HCEC 1CT (cell line): ENCODE measurements around the gene SALL3.

Experiments used
- DNase-seq: peaks from one replicate; pipeline ENCODE4 v3.0.0-alpha.2; 2017

Gene SALL3

DNA sequence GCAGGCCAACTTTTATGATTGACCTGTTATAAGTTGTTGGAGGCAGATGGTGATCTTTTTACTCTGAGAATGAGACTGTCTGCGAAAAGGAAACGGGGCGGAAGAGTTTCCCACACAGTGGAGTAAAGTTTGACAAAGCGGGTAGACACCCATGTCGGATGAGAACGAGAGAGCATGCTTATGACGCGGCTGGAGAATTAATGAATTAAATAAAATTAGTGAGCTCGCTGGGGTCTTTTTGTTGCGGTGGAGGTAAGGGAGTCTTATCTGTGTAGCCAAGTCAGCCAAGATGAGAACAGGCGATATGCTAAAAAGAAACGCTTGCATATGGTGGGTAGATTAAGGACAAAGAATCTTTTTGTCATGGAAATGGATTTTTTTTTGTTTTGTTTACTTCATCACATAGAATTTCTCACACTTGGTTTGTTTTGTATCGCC, 1.8 kb downstream of the SALL3 start:
- no peak for DNase-seq

DNA sequence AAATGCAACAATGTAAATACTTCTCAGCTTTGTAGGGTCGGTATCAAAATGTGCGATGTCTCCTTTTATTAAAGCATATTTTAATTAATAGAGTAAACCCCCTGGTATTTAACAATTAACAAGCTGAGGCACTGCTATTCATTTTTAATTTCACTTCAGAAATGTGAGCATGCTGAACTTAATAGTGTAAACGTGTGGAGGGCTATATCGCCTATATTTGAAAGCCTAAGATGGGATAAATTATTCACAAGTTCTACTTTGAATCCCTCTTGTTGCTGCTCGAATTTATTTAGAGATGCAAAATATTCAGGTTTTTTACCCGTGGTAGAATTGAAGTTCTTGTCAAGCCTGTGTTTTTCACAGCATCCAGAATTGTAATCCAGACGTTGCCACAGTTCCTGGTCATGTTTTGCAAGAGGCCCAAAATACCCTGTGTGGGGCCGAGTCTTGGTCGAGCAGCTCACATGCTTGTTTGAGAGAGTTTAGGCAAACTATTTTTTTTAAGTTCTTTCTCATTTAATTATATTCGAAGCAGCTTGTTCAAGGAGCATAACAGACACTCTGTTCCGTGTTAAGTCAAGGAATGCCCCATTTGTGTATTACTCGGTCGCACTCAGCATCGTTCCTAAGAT, 2.5 kb downstream of the SALL3 start:
- DNase-seq = no peak

DNA sequence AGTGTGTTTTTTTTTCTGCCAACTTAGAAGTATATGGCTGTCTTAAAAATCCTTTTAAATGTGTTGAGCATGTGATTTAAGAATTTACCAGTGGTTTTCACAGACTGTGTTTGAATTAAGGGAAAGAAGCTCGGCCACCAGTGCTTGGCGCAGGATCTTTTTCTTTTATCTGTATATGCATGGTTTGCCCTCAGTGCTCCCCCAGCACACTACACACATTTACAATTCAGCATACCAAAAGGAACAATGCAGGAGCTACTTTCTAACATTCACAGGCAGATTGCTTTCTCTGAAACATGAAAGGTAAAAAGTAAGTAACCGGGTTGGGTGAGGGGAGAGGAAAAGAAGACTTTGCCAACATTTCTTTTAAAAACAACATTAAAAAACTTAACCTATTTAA, 3.9 kb downstream of the SALL3 start:
- DNase-seq = no peak

DNA sequence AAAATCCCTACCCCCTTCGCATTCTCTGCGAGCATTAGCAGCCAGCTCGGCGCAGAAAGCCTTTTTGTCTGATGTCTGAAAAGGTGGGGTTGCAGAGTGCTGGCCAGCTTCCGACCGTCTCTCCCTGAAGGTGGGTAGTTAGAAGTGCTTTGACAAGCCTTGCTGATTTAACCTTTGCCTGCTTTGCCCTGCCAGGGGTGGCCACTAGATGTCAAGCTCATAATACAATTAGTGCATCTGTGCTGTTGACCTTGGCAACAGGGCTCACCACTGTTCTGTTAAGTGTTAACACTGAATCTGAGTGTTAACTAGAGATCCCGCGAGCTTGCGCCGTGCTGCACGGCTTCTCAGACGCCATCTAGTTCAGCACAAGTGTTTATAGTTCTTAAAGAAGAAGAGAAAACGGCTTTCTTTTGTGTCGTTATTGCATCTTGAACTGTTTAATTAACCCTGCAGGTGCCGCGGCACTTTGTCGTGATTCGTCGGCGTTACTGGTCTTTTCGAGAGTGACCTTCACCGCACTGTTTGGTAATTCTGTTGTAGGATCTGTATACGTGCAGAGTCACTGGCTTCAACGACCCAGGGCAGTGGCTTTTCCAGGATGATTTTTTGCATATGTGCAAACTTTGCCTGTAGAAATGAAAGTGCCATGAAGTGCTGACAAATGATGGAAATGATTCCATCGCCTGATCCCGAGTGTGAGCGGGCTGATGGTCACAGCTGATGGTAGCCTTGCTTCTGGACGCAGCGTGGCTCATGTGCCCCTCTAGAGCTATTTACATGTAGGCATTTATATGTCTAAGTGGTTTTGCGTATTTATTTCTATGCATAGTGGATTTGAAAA, 5.5 kb downstream of the SALL3 start:
- DNase-seq = no peak

DNA sequence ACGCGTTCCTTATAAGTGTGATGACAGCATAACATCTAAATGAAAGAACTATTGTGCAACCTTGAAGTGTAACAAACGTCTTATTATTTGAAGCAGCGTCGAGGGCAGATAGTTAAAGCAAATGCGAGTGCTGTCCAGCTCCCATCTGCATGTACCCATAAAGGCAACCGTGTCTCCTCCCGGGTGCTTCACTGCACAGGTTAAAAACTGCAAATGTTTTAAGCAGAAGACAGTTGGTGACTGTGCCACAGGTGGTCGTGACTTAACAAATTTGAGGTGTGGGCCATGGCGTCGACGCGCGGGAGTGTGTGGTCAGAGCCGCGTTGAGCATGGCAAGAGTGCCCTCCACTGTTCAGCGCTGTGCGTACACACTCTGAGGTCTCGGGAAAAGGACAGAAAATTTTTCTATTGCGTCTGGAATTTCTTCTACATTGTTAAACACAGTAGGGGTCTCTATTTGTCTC, 6.4 kb downstream of the SALL3 start:
- DNase-seq = no peak

DNA sequence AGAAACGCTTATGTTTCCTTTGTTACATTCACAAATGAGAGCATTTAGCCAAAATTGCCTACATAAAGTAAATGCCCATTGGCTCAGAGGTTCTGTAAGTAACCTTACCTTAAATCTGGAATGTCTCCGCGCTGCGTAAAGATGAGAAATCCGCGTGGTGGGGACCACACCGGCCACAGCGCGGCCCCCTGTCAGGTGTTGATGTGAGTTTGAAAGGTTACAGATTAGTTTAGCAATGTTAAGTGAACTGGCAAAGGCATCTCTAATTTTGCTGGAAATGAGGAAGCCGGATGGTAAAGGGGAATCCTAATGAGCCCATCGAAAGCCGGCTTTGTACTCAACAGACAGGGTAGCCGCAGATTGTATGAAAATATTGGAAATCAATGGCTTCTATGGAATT, 11.8 kb downstream of the SALL3 start:
- no peak for DNase-seq

DNA sequence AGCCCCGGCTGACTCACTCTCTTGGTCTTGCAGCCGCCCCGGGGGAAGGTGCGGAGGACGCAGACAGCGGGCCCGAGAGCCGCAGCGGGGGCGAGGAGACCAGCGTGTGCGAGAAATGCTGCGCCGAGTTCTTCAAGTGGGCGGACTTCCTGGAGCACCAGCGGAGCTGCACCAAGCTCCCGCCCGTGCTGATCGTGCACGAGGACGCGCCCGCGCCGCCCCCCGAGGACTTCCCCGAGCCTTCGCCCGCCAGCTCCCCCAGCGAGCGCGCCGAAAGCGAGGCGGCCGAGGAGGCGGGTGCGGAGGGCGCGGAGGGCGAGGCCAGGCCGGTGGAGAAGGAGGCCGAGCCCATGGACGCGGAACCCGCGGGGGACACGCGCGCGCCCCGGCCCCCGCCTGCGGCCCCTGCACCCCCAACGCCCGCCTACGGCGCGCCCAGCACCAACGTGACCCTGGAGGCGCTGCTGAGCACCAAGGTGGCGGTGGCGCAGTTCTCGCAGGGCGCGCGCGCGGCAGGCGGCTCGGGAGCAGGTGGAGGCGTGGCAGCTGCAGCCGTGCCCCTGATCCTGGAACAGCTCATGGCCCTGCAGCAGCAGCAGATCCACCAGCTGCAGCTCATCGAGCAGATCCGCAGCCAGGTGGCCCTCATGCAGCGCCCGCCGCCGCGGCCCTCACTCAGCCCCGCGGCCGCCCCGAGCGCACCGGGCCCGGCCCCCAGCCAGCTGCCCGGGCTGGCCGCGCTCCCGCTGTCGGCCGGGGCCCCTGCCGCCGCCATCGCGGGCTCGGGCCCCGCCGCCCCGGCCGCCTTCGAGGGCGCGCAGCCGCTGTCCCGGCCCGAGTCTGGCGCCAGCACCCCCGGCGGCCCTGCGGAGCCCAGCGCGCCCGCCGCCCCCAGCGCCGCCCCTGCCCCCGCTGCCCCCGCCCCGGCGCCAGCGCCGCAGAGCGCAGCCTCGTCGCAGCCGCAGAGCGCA, 12.7 kb downstream of the SALL3 start:
- no peak for DNase-seq

DNA sequence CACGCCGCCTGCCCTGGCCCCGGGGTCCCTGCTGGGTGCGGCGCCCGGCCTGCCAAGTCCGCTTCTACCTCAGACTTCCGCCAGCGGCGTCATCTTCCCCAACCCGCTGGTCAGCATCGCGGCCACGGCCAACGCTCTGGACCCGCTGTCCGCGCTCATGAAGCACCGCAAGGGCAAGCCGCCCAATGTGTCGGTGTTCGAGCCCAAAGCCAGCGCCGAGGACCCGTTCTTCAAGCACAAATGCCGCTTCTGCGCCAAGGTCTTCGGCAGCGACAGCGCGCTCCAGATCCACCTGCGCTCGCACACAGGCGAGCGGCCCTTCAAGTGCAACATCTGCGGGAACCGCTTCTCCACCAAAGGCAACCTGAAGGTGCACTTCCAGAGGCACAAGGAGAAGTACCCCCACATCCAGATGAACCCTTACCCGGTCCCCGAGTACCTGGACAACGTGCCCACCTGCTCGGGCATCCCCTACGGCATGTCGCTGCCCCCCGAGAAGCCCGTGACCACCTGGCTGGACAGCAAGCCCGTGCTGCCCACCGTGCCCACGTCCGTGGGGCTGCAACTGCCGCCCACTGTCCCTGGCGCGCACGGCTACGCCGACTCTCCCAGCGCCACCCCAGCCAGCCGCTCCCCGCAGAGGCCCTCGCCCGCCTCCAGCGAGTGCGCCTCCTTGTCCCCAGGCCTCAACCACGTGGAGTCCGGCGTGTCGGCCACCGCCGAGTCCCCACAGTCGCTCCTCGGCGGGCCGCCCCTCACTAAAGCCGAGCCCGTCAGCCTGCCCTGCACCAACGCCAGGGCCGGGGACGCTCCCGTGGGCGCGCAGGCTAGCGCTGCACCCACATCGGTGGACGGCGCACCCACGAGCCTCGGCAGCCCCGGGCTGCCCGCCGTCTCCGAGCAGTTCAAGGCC, 13.7 kb downstream of the SALL3 start:
- no peak for DNase-seq

DNA sequence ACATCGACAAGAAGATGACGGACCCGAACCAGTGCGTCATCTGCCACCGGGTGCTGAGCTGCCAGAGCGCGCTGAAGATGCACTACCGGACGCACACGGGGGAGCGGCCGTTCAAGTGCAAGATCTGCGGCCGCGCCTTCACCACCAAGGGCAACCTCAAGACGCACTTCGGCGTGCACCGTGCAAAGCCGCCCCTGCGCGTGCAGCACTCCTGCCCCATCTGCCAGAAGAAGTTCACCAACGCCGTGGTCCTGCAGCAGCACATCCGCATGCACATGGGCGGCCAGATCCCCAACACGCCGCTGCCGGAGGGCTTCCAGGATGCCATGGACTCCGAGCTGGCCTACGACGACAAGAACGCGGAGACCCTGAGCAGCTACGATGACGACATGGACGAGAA, 14.4 kb downstream of the SALL3 start:
- DNase-seq = no peak

DNA sequence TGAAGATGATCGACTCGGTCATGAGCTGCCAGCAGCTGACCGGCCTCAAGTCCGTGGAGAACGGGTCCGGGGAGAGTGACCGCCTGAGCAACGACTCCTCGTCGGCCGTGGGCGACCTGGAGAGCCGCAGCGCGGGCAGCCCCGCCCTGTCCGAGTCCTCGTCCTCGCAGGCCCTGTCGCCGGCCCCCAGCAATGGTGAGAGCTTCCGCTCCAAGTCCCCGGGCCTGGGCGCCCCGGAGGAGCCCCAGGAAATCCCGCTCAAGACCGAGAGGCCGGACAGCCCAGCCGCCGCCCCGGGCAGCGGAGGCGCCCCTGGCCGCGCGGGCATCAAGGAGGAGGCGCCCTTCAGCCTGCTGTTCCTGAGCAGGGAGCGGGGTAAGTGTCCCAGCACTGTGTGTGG, 14.9 kb downstream of the SALL3 start:
- DNase-seq = no peak

DNA sequence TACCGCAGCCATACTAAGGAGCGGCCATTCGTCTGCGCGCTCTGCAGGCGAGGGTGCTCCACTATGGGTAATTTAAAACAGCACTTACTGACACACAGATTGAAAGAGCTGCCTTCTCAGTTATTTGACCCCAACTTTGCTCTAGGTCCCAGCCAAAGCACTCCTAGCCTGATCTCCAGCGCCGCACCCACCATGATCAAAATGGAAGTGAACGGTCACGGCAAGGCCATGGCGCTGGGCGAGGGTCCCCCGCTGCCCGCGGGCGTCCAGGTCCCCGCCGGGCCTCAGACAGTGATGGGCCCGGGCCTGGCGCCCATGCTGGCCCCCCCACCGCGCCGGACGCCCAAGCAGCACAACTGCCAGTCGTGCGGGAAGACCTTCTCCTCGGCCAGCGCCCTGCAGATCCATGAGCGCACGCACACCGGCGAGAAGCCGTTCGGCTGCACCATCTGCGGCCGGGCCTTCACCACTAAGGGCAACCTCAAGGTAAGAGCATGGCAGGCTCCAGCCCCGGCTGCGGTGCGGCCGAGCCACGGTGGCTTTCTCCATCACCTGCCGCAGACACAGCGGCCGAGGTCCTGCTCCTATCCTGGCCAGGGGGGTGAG, 15.5 kb downstream of the SALL3 start:
- no peak for DNase-seq

DNA sequence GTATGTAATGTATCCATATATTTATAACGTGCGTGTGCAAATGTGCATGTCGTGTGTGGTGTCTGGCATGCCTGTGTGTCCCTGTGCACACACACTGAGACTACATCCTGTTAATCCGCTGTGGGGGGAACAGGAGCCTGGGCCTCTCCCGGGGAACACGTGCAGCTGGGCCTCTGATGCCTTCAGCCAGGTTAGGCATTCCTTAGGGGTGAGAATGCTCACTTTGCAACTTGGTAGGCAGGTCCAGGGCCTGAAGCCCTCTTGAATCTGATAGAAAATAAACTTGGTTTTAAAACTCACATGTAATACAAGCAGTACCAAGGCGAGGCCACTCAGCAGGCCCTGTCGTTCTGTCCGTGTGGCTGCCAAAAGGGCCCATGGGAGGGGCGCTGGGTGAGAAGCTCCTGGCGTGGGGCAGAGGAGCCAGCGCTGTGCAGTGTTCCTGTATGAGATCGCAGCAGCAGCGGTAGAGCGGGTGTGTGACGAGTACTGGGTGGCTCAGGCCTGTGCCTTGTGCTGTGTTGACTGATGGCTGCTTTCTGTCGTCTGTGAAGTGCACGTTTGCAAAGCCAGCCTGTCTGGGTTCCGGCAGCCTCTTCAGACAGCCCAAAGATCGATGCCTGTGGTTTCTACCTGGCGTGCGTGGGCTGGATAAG, 16.2 kb downstream of the SALL3 start:
- no peak for DNase-seq

DNA sequence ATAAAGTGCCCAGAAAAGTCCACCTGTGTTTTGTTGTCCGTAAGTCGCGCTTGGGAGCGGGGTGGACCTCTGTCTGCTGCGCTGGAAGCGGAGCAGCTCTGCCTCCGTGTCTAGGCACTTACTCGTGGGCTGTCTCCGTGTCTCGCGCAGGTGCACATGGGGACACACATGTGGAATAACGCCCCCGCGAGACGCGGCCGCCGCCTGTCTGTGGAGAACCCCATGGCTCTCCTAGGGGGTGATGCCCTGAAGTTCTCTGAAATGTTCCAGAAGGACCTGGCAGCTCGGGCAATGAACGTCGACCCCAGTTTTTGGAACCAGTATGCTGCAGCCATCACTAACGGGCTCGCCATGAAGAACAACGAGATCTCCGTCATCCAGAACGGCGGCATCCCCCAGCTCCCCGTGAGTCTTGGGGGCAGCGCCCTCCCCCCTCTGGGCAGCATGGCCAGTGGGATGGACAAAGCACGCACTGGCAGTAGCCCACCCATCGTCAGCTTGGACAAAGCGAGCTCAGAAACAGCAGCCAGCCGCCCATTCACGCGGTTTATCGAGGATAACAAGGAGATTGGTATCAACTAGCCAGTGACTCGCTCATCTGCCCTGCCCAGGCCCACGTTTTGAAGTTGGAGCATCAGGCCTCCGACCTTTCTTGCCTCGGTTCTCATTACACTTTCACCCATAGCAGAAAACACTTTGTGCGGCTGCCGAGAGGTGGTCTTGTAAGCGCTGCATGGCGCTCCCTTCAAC, 17.3 kb downstream of the SALL3 start:
- no peak for DNase-seq

DNA sequence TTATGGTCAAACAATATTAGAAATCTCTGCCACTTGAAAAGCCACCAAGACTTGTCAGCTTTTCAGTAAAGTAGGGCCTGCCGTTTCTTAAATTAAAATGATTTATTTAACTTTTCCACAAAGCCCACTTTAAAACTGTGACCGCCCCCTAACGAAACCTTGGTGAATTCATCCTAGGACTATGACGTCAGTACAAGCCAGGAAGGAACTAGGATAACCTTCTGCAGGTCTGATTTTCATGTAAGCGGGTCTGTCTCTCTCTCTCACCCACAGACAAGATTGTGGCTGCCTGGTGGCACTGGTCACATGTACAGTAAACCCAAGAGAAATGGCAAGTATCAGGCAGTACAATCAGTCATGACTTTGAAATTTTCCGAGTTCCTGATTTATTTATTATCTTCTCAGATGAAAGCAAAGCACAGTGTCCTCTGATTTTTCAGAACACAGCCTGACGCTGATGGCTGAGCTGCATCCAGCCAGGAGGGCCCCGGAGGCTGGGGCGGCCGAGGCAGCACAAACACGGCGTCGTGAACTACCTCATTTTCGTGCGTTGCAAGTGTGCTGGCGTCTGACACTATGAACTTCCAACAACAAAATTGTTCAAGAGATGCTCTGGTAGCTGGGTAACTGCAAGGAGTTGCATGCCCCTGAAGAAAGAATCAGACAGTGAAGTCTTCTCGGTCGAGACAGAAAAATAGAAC, 18.9 kb downstream of the SALL3 start:
- DNase-seq = no peak

DNA sequence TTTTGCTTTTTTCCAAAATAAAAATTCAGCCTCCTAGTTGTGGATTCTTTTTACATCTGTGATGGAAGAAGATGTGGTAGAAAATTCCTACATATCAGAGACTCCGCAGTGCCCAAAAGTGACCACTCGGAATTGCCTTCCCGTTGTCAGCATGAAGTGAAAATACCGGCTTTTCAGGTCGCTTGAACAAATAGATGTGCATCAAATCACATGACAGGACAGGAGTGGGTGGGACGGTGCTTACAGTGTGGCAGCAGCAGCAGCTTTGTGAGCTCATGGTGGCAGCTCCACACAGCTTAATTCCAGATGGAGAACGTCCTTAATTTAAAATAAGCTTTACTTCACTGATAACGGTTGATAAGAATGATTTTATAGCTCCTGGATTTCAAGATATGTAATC, 20.3 kb downstream of the SALL3 start:
- no peak for DNase-seq

DNA sequence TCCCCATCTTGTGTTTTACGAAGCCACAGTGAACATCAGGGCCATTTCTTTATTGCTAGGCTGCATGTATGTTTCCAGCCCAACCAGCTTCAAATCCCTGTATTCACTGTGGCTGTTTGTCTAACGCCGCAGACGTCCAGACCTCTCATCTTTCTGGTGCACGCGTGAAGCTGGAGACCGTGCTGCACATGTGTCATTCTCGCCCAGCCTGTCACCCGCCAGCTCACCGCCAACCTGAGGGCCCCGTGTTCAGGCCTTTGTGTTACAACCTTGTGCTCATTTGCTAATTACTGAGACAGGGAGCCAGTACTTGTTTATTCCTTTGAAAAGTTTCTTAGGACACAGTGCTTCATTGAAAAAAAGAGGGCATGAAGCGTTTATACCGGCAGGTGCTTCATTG, 21.4 kb downstream of the SALL3 start:
- DNase-seq = no peak

DNA sequence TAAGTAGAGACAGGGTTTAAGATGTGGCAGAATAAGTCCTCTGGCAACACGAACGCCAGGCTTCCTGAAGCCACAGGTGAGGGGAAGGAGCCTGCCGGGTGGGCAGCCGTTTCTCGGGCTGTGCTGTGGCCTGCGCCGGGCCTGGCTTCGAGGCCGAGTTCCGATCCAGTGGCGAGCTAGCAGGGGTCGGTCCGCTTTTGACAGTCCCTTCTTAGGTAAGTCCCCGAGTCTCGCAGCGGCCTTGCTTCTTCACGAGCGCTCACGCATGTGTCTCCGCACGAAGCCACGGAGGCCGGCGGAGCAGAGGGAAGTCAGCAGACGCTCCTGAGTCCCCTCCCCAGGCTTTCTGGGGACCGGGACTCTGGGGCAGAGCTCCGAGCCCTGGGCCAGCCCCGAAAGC, 26.0 kb downstream of the SALL3 start:
- no peak for DNase-seq

DNA sequence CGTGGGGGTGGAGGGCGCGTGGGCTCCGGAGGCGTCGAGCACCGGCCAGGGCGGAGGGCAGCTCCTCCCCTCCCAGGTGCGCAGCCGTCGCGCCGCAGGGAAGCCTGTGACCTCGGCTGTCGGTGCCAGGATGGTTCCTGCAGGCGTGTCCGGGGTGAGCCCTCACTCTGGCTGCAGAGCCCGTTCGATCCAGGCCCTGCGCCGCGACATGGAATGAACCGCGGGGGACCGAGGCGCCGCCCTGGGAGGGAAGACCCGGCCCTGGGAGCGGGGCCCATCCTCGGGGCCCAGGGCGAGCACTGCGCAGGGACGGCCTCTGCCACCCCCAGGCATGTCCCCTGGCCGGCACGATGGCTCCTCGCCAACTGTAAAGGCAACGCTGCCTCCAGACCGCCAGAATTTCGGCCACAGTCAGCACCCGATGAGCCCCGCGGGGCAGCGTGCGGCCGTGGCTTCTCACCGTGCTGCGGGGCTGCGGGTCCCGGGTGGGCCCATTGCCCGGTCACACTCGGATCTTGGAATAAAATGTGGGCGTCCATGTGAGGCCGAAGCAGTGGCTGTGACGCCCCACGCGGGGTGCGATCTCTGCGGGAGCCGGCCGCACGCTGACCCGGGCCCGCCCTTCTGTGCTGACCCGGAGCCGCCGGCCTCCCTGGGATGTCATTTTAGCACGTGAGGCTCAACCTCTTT, 26.6 kb downstream of the SALL3 start:
- DNase-seq = no peak

DNA sequence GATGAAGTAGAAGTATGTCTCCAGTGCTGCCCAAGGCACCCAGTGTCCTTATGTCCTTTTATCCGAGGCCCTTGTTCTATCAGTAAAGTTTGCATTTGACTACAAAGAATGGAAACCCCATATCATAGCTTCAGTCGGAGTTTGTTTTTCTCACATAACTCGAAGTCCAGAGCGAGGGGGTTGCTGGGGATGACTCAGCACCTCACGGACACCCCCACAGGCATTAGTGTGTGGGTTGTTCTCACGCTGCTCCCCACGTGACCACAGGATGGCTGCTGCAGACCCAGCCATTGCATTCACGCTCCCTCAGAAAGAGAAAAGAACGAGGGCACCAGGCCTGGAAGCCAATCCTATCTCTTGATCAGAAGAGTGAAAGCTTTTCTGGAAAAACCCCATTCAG, 27.8 kb downstream of the SALL3 start:
- DNase-seq = no peak
